ENCODE measurements around the gene AIF1. TPM values are rescaled to one million over a fixed set of nuclear protein-coding genes. Genes with fewer than 3 reads are reported as not detected.

AIF1 gene
- total RNA-seq, result 15.5 TPM
- long read RNA-seq, transcript AIF1-203 (6 exons, 711 nt), result major isoform, 11 of 18 reads
- long read RNA-seq, partial matches to known transcripts, result 2 of 18 reads
- long read RNA-seq, other reads (novel, unspliced or antisense), result 2 of 18 reads

GRCh38 chr6:31614684-31615578 lies at the start of gene AIF1:
AIF1 (plus strand) TSS chr6:31615234; CDS start chr6:31615330, 96 bp downstream.
- ATAC-seq, result peak; percentile 26
- DNase-seq, result no peak
- intact Hi-C loops (cut with micrococcal nuclease), result no loop called here

- no peak for DNase-seq
- intact Hi-C loops (cut with micrococcal nuclease), result no loop called here
- ATAC-seq, result no peak
Measured at GRCh38 chr6:31567531-31568370, 47.3 kb upstream of the AIF1 start.

- ATAC-seq, result peak; percentile 48
Measured at GRCh38 chr6:31568537-31568961, 46.5 kb upstream of the AIF1 start.

GRCh38 chr6:31569861-31570536 lies 45.0 kb upstream of the AIF1 start:
- intact Hi-C loops (cut with micrococcal nuclease), result no loop called here
- ATAC-seq, result no peak
- DNase-seq, result no peak

More at GRCh38 chr6:31568537-31568961, 46.5 kb upstream of the AIF1 start:
- intact Hi-C loops (cut with micrococcal nuclease), result no loop called here
- DNase-seq, result no peak

- no peak for ATAC-seq
- intact Hi-C loops (cut with micrococcal nuclease), result no loop called here
- no peak for DNase-seq
Measured at GRCh38 chr6:31572041-31572911, 42.8 kb upstream of the AIF1 start, which contains the start of gene LTA. LTA (plus strand) TSS chr6:31572289; CDS start chr6:31572743, 454 bp downstream.

- intact Hi-C loops (cut with micrococcal nuclease), result no loop called here
- ATAC-seq (no peak), DNase-seq (no peak)
Measured at GRCh38 chr6:31573239-31574105, 41.6 kb upstream of the AIF1 start.

GRCh38 chr6:31574106-31575061 lies 40.6 kb upstream of the AIF1 start:
- DNase-seq (no peak), ATAC-seq (no peak)
- intact Hi-C loops (cut with micrococcal nuclease), result no loop called here

GRCh38 chr6:31575335-31575901 lies 39.6 kb upstream of the AIF1 start, which contains the start of gene TNF:
TNF (plus strand) TSS chr6:31575565; CDS start chr6:31575742, 177 bp downstream.
- intact Hi-C loops (cut with micrococcal nuclease), result no loop called here
- peak; percentile 57 for DNase-seq
- ATAC-seq, result peak; percentile 69

GRCh38 chr6:31575952-31576685 lies 38.9 kb upstream of the AIF1 start:
- ATAC-seq (no peak), DNase-seq (no peak)
- intact Hi-C loops (cut with micrococcal nuclease), result no loop called here

- DNase-seq (no peak), ATAC-seq (no peak)
- intact Hi-C loops (cut with micrococcal nuclease), result no loop called here
Measured at GRCh38 chr6:31576897-31577578, 38.0 kb upstream of the AIF1 start.

- intact Hi-C loops (cut with micrococcal nuclease), result no loop called here
- ATAC-seq (no peak), DNase-seq (no peak)
Measured at GRCh38 chr6:31577579-31577966, 37.5 kb upstream of the AIF1 start.

- intact Hi-C loops (cut with micrococcal nuclease), result no loop called here
- DNase-seq (no peak), ATAC-seq (no peak)
Measured at GRCh38 chr6:31578184-31579118, 36.6 kb upstream of the AIF1 start.

- intact Hi-C loops (cut with micrococcal nuclease), result no loop called here
- DNase-seq (no peak), ATAC-seq (no peak)
Measured at GRCh38 chr6:31579119-31579505, 35.9 kb upstream of the AIF1 start.

Data from left ventricle myocardium superior (tissue), 1 donor.